IMR-90 (cell line): ENCODE data around the gene FAM90A1. TPM values are rescaled to one million over a fixed set of nuclear protein-coding genes. Genes with fewer than 3 reads are reported as not detected.
"Not testable (repeated sequence)": the region's sequence is repeated elsewhere in the genome, so short reads cannot be mapped to it uniquely, and the experiment has no call there.

Source experiments
- ATAC-seq: fragments of 200-7000 bp; cut with Tn5 transposase; 2 replicates; pipeline ENCODE4 v1.9.1; 2020; ENCODE audit warnings: low read depth, mild to moderate bottlenecking, moderate library complexity
- BruUV-seq: library from RNA; stranded (reverse); fragments of 400-500 nt; replicated peaks from 2 replicates; lab custom pipeline; 2021; lab: Mats Ljungman, UMichigan
- CTCF ChIA-PET: fragments of 300-600 bp; formaldehyde crosslinking; extraction: SDS; loops from one replicate; lab custom pipeline; 2021; ENCODE audit warnings: antibody characterized with exemption; lab: Yijun Ruan, JAX
- POLR2A ChIA-PET: fragments of 300-600 bp; sonication (Branson Sonifier 250); formaldehyde crosslinking; loops from one replicate; lab custom pipeline; 2022; ENCODE audit warnings: antibody characterized with exemption; ENCODE audit not compliant: unreplicated experiment; lab: Charles Lee
- DNase-seq: peaks from one replicate; pipeline ENCODE4 v3.0.0; 2013
- H2AFZ ChIP-seq: replicated peaks from 2 replicates; pipeline ENCODE3; 2013; ENCODE audit warnings: low read length, mild to moderate bottlenecking; ENCODE audit not compliant: poor library complexity
- H2AK5ac ChIP-seq: 2 replicates; pipeline ENCODE4 v1.6.1; 2013; ENCODE audit warnings: low read depth, low read length, inconsistent platforms
- H2AK9ac ChIP-seq: replicated peaks from 2 replicates; pipeline ENCODE3; 2013; ENCODE audit warnings: mild to moderate bottlenecking, low read depth, low read length, moderate library complexity; ENCODE audit not compliant: poor library complexity
- H2BK120ac ChIP-seq: 2 replicates; pipeline ENCODE4 v1.6.1; 2013; ENCODE audit warnings: low read depth, low read length, inconsistent platforms
- H2BK15ac ChIP-seq: 3 replicates; pipeline ENCODE4 v1.6.1; 2013; ENCODE audit warnings: low read depth, low read length, inconsistent platforms
- H2BK20ac ChIP-seq: 2 replicates; pipeline ENCODE4 v1.6.1; 2013; ENCODE audit warnings: low read depth, mild to moderate bottlenecking, inconsistent platforms, low read length, moderate library complexity
- H2BK5ac ChIP-seq: 2 replicates; pipeline ENCODE4 v1.6.1; 2013; ENCODE audit warnings: mild to moderate bottlenecking, low read depth, low read length, inconsistent platforms; ENCODE audit not compliant: poor library complexity, severe bottlenecking
- H3K14ac ChIP-seq: replicated peaks from 2 replicates; pipeline ENCODE4 v1.6.1; 2013; ENCODE audit warnings: low read depth, low read length, inconsistent platforms
- H3K18ac ChIP-seq: 2 replicates; pipeline ENCODE4 v1.6.1; 2013; ENCODE audit warnings: low read depth, low read length, control low read depth
- H3K23ac ChIP-seq: 2 replicates; pipeline ENCODE4 v1.6.1; 2013; ENCODE audit warnings: low read depth, low read length, inconsistent platforms
- H3K27ac ChIP-seq: 2 replicates; pipeline ENCODE4 v1.5.1; 2013; ENCODE audit warnings: mild to moderate bottlenecking, control low read depth, low read length; ENCODE audit not compliant: insufficient read depth
- H3K27me3 ChIP-seq: 2 replicates; pipeline ENCODE4 v1.6.1; 2013; ENCODE audit warnings: low read length; ENCODE audit not compliant: control insufficient read depth, insufficient read depth
- H3K36me3 ChIP-seq: 2 replicates; pipeline ENCODE4 v1.6.1; 2013; ENCODE audit warnings: low read length, mixed read lengths; ENCODE audit not compliant: control insufficient read depth, insufficient read depth
- H3K4ac ChIP-seq: 2 replicates; pipeline ENCODE4 v1.6.1; 2013; ENCODE audit warnings: low read depth, low read length, inconsistent platforms
- H3K4me1 ChIP-seq: 2 replicates; pipeline ENCODE4 v1.6.1; 2013; ENCODE audit warnings: low read length, mixed read lengths; ENCODE audit not compliant: control insufficient read depth, insufficient read depth
- H3K4me2 ChIP-seq: 2 replicates; pipeline ENCODE4 v1.6.1; 2013; ENCODE audit warnings: low read depth, mild to moderate bottlenecking, control low read depth, low read length, moderate library complexity
- H3K4me3 ChIP-seq: 2 replicates; pipeline ENCODE4 v1.5.1; 2013; ENCODE audit warnings: low read depth, mild to moderate bottlenecking, control low read depth, low read length, moderate library complexity; ENCODE audit not compliant: insufficient read depth
- H3K56ac ChIP-seq: 2 replicates; pipeline ENCODE4 v1.6.1; 2013; ENCODE audit warnings: low read length, inconsistent platforms; ENCODE audit not compliant: insufficient read depth; ENCODE audit errors: extremely low read depth
- H3K79me1 ChIP-seq, 2 experiments: 2 replicates each; pipeline ENCODE4 v1.6.1; 2013; ENCODE audit warnings: low read length in 2 of 2, inconsistent platforms in 1 of 2, low read depth in 1 of 2
- H3K9ac ChIP-seq: 2 replicates; pipeline ENCODE4 v1.6.1; 2013; ENCODE audit warnings: low read depth, low read length, control low read depth
- H3K9me1 ChIP-seq: 2 replicates; pipeline ENCODE4 v1.6.1; 2013; ENCODE audit warnings: low read length, inconsistent platforms; ENCODE audit not compliant: insufficient read depth
- H3K9me3 ChIP-seq: 2 replicates; pipeline ENCODE4 v1.6.1; 2013; ENCODE audit warnings: low read length; ENCODE audit not compliant: control insufficient read depth, insufficient read depth
- H4K20me1 ChIP-seq: 2 replicates; pipeline ENCODE4 v1.6.1; 2013; ENCODE audit warnings: low read length, inconsistent platforms; ENCODE audit not compliant: insufficient read depth
- H4K5ac ChIP-seq: 2 replicates; pipeline ENCODE4 v1.6.1; 2013; ENCODE audit warnings: mild to moderate bottlenecking, low read depth, low read length, control low read depth
- H4K8ac ChIP-seq, 2 experiments: 2 replicates each; pipeline ENCODE4 v1.6.1; 2013; ENCODE audit warnings: low read depth in 2 of 2, low read length in 2 of 2, control low read depth in 1 of 2, inconsistent platforms in 1 of 2
- H4K91ac ChIP-seq: 2 replicates; pipeline ENCODE4 v1.6.1; 2013; ENCODE audit warnings: low read depth, low read length, inconsistent platforms; ENCODE audit not compliant: insufficient read depth
- dilution Hi-C: fragments of 300-500 bp; cut with HindIII; formaldehyde crosslinking; loops from one replicate; pipeline ENCODE4 v1.14.3; 2018; ENCODE audit warnings: low sequenced_read_pairs; ENCODE audit not compliant: unreplicated experiment
- in situ Hi-C: fragments of 300-500 bp; cut with MboI; formaldehyde crosslinking; loops from 3 replicates; pipeline ENCODE4 v1.14.3; 2019; ENCODE audit warnings: low sequenced_read_pairs, inconsistent platforms, mixed read lengths
- intact Hi-C: fragments of 100-400 bp; cut with micrococcal nuclease; formaldehyde crosslinking; loops from 2 replicates; pipeline ENCODE4 v1.10.0; 2022
- polyA plus RNA-seq, 3 experiments: library from polyadenylated mRNA; depleted of rRNA; stranded (reverse); fragments of >200 nt; gene quantifications; 2 replicates each; pipeline ENCODE4 v1.2.3, GENCODE V29; 2012; ENCODE audit warnings: low replicate concordance in 1 of 3
- total RNA-seq: library from RNA; depleted of rRNA; stranded (reverse); fragments of >200 nt; gene quantifications from 2 replicates; pipeline ENCODE4 v1.2.3, GENCODE V29; 2012

The FAM90A1 gene
- total and polyA plus RNA-seq, 2 of the 4 experiments (the other 2 are of a cell fraction) = 0.09 TPM; not detected in 1

- DNase-seq, H4K5ac ChIP-seq, H2AK5ac ChIP-seq, H3K36me3 ChIP-seq, H2AK9ac ChIP-seq, BruUV-seq, H3K18ac ChIP-seq, H3K23ac ChIP-seq, H2AFZ ChIP-seq, H3K4me2 ChIP-seq, H3K79me1 ChIP-seq, intact Hi-C loops, POLR2A ChIA-PET, H3K9me1 ChIP-seq, H4K91ac ChIP-seq, H3K27ac ChIP-seq, ATAC-seq, H3K9ac ChIP-seq, H2BK20ac ChIP-seq, H2BK15ac ChIP-seq, H3K4me1 ChIP-seq, H4K20me1 ChIP-seq, dilution Hi-C loops, H2BK5ac ChIP-seq, H3K9me3 ChIP-seq, CTCF ChIA-PET, H2BK120ac ChIP-seq, H3K56ac ChIP-seq, H3K14ac ChIP-seq, H3K27me3 ChIP-seq, in situ Hi-C loops, H3K4ac ChIP-seq, H3K4me3 ChIP-seq: not testable (repeated sequence)
- peak overlapping the region in 1 of 2 experiments; percentile 49; a peak in 2 of 4 replicates for H4K8ac ChIP-seq
These were observed 46.1 kb downstream of the FAM90A1 start for GRCh38 chr12:8181271-8181670.
